NK-92 (cell line): ENCODE measurements around the gene UNC5B.

Experiments used
- DNase-seq: peaks from one replicate; lab custom pipeline; 2025; ENCODE audit not compliant: unreplicated experiment; lab: John Stamatoyannopoulos, UW

The UNC5B gene

GRCh38 chr10:71212318-71213126 is at the start of gene UNC5B:
UNC5B (plus strand) TSS chr10:71212570; CDS start chr10:71212986, 416 bp downstream.
- DNase-seq, result no peak

- DNase-seq, result no peak
Measured at GRCh38 chr10:71173466-71173865, 38.9 kb upstream of the UNC5B start.

GRCh38 chr10:71176661-71177060 is 35.7 kb upstream of the UNC5B start:
- no peak for DNase-seq

DNA sequence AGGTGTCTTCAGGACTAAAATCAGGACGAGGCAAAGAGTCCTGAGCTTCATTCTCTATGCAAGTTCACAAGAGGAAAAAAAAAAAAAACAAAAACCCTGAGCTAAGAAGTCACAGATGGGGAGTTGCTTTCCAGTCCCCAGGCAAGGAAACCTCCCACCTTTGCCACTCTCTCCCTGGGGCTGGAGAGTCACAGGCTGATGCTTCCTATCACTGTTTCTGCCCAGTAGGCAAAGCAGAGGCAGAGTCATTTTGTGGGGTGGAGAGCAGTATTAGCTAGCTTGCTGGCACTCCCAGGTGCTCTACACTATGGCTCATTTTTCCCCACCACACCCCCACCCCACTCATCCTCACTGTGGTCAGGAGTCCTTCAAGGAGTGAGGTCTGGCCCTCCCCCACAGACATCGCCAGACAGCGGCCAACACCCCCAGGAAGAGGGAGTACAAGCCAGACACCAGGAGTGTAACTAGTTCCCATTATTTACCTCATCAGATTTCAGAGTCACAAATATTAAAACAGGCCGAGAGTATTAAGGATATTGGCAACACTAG is 34.6 kb upstream of the UNC5B start:
- no peak for DNase-seq

DNA sequence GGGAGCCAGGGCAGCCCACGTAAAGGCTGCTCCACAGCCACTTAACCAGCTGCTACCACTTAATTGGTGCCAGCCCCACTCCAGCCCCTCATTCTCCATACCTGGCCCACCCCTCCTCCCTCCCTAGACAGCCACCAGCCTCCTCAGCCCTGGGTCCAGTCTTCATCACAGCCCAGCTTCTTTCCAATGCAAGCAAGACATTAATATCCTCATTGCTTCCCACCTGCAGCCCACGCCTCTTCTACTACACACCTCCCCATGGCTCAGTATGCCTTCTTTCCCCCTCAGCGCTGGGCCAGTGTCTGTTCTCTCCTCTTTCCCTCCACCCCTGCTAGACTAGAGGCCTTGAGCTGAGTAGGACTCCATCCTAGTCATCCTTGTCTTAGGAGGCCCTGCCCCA is 33.5 kb upstream of the UNC5B start:
- no peak for DNase-seq

DNA sequence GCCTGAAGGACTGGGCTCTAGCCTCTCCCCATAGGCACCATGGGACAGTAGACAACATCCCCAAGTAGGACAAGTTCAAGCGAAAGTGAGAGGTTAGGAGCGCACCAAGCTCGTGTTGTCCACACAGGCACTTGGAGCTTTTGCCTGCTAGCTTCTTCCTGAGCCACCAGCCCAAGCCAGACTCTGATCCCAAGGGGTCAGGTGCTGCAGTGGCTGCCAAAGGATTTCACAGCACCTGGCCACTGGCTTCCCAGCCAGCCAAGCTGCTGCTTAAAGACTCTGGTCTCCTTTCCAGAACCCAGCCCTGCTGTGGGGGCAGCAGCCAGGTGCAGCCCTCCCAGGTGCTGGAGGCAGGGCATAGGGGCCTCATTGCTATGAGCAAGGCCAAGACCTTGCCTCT is 33.0 kb upstream of the UNC5B start:
- DNase-seq, result no peak

- no peak for DNase-seq
Measured at GRCh38 chr10:71184421-71184820, 27.9 kb upstream of the UNC5B start.

- no peak for DNase-seq
Measured at GRCh38 chr10:71185209-71185608, 27.2 kb upstream of the UNC5B start.

GRCh38 chr10:71187197-71187596 is 25.2 kb upstream of the UNC5B start:
- no peak for DNase-seq

GRCh38 chr10:71187600-71187999 is 24.8 kb upstream of the UNC5B start:
- no peak for DNase-seq

DNA sequence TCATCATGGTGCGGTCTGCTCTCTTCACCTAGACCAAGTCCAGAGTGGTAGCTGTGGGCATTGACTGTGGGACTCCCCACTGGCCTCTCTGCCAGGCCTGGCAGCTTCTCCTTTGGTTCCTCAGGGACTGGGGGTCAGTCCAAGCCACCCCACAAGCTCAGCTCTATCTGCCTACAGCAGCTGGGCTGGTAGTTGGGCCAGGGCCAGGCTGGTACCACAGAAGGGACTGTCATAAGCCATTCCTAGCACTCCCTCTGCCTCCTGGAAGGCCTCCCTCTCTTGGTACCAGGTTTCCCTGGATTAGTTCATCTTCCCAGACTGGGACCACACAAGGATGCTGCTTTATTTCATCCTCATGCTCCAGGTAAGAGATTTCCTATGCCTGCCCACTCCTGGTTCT is 24.2 kb upstream of the UNC5B start:
- DNase-seq, result no peak

DNA sequence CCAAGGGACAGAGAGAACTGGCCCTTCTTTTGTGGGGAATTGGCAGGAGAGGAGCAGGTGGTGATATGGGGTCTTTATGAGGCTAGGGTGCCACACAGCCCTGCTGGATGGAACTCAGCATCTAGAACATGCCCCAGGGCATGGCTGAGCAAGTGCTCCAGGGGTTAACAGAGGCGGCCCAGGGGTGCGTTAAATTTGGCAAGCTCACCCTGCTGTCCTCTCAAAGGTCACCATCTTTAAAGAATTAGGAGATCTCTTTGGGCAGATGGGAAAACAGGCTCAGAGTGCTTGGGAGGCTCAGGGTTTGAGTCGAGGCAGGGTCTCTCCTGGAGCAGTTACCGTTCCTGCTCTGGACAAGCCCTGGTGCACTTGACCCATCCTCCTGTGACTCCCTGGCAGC is 21.4 kb upstream of the UNC5B start:
- no peak for DNase-seq

DNA sequence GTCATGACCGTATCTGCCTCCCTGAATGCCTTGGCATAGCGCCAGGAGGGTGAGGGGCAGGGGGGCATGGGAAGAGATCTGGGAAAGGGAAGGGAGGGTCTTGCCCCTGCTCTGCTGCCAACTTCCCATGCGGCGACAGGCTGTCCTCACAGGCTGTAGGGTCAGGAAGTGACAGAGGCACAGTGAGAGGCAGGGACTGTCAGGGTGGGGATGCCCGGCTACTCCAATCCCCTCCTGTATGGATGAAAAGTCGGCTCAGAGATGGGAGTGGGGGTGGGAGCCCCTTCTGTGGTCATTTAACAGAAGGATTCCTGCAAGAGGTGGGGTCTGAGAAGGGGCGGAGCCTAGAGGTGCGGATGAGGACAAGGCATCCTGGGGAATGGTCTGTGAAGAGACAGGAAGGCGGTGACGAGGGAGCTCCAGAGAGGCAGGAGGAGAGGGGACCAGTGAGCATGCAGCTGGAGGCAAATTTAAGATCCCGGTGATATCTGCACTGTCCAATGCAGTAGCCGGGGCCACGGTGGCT is 20.8 kb upstream of the UNC5B start:
- no peak for DNase-seq

- no peak for DNase-seq
Measured at GRCh38 chr10:71193516-71193915, 18.9 kb upstream of the UNC5B start.

- DNase-seq, result no peak
Measured at GRCh38 chr10:71197955-71198354, 14.4 kb upstream of the UNC5B start.

GRCh38 chr10:71201849-71202248 is 10.5 kb upstream of the UNC5B start:
- no peak for DNase-seq

DNA sequence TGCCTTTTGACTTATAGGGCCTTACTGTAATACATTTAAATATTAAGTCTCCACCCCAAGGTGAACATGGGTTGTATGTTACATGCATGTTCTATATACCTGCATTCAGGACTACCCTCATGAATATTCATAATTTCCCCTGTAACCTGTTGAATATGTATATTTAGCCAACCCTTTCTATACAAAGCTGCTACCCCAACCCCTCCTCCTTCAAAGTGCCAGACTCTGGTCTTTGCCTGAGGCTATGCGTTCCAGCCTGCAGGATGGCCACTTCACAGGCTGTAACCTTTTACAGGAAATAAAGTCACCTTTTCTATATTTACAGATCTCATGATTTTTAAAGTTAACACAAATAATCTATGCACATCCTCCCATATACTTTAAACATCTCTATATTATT is 10.1 kb upstream of the UNC5B start:
- DNase-seq, result no peak

- DNase-seq, result no peak
Measured at GRCh38 chr10:71203124-71203523, 9.2 kb upstream of the UNC5B start.

DNA sequence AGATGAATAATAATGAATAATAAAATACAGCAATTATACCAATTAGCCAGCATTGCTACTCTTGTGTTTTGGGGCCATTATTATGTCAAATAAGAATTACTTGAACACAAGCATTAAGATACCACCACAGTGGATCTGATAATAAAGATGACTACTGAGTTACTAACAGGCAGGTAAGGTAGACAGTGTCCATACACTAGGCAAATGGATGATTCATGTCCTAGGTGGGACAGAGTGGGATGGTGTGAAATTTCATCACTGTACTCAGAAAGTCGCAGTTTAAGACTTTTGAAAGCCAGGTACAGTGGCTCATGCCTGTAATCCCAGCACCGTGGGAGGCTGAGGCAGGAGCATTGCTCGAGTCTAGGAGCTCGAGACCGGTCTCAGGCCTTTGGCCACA is 8.7 kb upstream of the UNC5B start:
- DNase-seq, result no peak

GRCh38 chr10:71204746-71205145 is 7.6 kb upstream of the UNC5B start:
- DNase-seq, result no peak

DNA sequence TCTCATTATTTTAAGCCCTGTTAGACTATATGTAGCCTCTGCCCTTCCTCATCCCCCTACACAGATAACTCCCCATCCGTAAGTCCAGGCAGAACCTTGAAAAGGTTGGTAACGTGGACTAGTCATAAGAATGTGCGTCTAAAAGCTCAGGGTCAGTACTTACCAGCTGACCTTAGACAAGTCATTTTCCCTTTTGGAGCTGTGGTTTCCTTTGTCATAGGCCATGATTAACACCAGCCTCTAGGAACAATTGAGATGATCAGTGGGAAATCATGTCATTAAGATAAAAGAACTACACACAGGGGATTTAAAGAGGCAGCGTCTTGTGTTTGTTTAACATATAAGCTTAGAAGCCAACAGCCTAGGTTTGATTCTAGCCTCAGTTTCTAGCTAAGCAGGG is 6.9 kb upstream of the UNC5B start:
- DNase-seq, result no peak

DNA sequence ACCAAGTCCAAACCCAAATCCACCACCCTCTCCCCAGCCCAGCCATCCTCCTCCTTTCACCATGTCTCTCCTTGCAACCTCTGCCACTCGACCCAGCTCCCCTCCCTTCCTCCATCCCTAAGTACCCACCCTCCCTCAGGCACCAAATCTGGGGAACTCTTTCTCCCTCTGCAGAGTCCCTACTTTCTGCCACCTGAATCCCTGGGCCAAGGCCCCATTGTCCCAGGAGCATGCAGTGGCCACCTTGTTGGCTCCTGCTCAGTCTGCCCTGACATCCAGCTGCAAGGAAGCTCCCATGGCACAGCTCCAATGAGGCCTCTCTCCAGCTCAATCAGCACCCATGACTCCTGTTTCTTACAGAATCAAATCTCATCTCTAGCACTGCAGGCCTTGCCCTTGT is 5.5 kb upstream of the UNC5B start:
- no peak for DNase-seq

GRCh38 chr10:71207578-71207977 is 4.8 kb upstream of the UNC5B start:
- no peak for DNase-seq
